NCI-H748 (cell line): ENCODE data around the gene MDK.

ENCODE experiments used
- DNase-seq: peaks from one replicate; lab custom pipeline; 2025; ENCODE audit not compliant: unreplicated experiment; lab: John Stamatoyannopoulos, UW

MDK gene

GRCh38 chr11:46382646-46383403, 1.4 kb downstream of the MDK start:
- DNase-seq, result peak; percentile 60

GRCh38 chr11:46383404-46383758, 1.9 kb downstream of the MDK start:
- no peak for DNase-seq

DNA sequence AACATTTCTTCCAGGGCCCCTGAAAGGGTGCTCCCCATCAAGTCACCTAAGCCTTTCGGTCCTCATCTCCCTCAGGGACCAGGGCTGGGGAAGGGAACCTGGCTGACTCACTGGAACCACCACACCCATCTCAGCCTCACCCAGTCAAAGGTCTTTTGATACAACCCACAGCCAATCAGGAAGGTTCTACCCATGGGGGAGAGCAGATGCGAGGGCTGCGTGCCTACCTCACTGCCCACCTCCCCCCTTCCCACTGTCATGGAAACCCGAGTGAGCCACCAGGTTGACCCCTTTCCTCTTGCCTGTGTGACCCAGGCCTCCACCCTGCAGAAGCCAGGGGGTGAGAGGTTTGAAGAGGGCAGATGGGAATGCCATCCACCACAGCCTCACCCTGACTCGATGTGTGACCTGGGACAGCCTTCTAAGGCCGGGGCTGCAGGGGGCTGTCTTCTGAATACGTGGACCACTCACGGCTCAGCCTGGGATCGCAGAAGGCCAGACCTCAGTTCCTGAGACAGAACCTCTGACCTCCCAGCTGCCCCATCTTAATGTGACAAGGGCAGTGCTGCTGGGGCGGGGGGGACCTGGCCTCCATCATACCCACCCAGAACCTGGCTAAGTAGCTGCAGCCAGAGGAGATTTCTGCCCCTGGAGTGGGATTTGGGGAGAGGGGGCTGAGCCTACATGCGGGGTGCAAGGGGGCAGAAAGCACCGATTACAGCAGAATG, 2.7 kb downstream of the MDK start:
- no peak for DNase-seq

DNA sequence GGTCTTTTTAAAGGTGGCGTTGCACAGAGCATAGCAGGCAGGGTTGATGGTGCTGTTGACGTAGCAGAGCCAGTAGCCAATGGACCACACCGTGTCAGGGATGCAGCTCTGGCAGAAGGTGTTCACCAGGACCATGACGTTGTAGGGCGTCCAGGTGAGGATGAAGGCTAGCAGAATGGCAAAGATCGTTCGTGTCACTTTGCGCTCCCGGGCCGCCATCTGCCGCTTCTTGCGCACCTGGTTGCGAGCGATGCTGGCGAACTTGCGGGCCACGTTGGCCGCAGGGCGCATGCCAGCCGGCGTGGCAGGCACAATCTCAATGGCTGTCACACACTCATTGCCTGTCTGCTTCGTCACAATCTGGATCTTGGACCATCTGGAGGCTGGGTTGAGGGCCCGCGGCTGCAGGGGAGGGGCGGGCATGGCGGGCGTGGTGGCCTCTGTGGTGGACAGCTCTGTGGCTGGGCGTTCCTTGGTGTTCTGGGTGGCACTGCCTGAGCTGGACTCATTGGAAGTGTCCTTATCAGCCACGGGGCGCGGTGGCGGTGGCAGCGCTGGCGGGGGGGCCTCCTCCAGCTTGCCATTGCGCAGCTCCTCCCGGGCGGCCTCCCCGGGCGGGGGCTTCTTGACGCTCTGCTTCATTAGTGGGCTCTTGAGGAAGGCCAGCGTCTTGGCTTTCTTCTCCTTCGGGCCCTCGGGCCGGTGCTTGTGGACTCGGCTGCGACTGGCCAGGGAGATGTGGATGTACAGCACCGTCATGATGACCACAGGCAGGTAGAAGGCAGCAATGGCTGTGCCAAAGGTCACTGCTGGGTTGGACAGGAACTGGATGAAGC, 3.9 kb downstream of the MDK start:
- no peak for DNase-seq

DNA sequence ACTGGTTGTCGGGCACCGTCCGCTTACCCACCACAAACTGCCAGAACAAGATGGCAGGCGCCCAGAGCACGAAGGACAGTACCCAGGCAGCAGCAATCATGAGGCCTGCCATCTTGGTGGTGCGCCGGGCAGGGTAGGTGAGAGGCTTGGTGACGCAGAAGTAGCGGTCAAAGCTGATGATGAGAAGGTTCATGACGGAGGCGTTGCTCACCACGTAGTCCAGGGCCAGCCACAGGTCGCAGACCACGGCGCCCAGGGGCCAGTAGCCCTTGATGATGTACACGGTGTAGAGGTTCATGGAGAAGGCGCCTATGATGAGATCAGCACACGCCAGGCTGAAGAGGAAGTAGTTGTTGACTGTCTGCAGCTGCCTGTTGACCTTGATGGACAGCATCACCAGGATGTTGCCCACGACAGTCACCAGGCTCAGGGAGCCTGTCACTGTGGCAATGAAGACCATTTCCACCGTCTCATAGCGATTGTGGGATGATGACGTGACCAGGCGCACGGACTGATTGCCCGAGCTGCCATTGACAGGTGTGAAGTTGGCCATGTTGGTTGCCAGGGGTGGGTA, 4.6 kb downstream of the MDK start:
- no peak for DNase-seq

- DNase-seq, result no peak
Measured at GRCh38 chr11:46386674-46387073, 5.2 kb downstream of the MDK start.

DNA sequence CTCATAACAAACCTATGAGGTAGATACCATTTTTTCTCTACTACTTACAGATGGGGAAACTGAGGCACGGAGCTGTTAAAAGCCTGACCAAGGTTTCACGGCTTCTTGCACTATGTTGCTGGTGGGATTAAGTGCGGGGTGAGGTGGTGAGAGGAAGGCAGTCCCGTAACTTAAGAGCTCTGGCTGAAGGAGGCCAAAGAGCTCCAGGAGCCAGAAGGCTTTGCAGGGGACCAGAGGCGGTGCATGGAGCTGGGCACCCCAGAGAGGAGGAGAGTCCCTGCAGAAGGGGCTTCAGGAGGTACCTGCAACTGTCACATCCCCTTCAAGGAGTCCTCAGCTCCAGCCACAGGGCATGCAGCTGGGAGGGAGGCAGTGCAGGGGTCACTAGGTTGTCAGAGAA, 6.0 kb downstream of the MDK start:
- DNase-seq, result no peak

DNA sequence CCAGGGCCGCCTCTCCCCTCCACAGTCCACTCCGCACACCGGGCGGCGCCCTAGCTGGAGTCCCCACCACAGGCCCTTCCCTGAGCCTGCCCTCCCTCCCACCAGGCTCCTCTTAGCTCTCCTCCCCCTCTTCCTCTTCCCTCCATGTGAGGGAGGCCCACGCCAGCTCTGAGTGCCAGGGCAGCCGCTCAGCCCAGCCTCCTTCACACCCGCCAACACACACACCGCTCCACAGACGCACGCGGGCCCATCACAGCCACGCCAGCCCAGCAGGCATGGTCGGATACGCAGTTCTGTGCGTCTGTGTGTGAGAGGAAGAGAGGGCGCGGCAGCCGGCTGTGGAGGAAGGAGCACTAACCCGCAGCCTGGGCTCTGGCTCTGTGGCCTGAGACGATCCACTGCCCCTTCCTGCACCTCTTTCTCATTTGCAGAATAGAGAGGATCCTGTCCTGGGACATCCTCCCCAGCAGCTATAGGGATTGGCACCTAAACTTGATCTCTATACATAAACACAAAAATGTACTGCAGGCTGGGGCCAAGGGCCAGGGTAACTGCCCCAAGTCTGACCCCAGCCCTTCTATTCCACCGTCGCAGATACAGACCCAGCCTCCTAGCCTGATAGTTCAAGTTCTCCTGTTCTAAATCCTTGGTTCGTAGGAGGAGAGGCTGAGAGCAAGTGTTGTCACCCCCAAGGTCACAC, 6.6 kb downstream of the MDK start:
- DNase-seq, result no peak

- DNase-seq, result no peak
Measured at GRCh38 chr11:46388619-46389449, 7.4 kb downstream of the MDK start.

DNA sequence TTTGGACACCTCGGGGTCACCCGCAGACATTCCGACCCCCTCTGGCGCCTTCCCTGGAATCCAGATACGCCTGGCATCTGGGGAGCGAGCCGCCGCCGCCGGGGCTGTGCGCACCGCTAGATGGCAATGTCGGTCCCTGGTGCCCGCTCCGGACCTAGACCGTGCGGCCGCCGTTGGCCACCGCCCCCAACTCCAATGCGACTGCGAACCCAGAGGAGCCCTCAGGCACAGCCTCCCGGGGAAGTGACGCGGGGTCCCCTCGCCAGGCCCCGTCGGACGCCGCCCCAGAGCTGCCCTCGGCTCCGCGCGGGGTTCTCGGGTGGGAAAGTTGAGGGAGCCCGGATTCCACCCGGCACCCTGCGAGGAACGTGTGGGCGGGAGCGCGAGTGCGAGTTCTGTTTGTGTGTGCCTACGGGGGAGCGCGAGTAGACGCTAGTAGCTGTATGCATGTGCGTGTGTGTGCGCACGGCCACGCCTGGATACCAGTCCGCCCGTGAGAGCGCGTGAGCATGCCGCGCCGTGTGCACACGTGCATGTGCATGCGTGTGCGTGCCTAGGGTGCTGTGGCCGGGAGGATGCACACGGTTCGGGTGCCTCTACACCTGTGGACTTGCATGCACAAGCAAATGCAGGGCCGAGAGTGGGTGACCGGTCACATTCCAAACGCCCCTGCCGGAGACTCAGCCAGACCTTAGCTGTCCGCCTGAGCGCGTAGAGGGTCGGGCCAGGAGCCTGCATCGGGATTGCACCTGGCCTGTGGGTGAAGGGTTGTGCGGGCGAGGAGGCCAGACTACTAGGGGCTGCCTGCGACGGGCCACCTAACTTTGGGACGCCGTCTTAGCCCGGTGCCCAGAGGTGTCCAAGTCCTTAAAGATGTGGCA, 8.2 kb downstream of the MDK start:
- DNase-seq, result peak; percentile 84

- peak; percentile 55 for DNase-seq
Measured at GRCh38 chr11:46390331-46391171, 9.1 kb downstream of the MDK start.

- DNase-seq, result no peak
Measured at GRCh38 chr11:46391186-46391577, 9.7 kb downstream of the MDK start.

GRCh38 chr11:46391578-46392420, 10.3 kb downstream of the MDK start, which contains the start of gene CHRM4:
CHRM4 (minus strand) TSS chr11:46391776; CDS start chr11:46386557, 5,219 bp downstream.
- peak; percentile 90 for DNase-seq

GRCh38 chr11:46392421-46393230, 11.2 kb downstream of the MDK start:
- peak; percentile 60 for DNase-seq

- no peak for DNase-seq
Measured at GRCh38 chr11:46393231-46393616, 11.8 kb downstream of the MDK start.

DNA sequence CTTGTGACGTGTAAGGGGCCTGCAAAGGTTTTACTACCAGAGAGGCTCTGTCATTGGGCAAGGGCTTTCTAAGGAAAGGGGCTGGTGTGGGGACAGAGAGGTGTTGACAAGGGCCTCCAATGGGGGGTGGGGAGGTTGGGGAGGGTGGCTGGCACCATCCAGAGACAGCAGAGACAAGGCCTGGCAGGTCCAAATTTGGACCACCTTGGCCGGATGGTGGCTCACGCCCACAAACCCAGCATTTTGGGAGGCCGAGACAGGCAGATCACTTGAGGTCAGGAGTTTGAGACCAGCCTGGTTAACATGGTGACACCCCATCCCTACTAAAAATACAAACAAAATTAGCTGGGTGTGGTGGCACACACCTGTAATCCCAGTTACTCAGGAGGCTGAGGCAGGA, 12.3 kb downstream of the MDK start:
- no peak for DNase-seq
